ENCODE measurements around the gene CDK16. TPM values are rescaled to one million over a fixed set of nuclear protein-coding genes. Genes with fewer than 3 reads are reported as not detected.

Gene CDK16
- total and polyA plus RNA-seq, 7 donors, result 104 to 192 (median 150) TPM

- DNase-seq (no peak), ATAC-seq (no peak)
- H3K9me3 ChIP-seq, result no peaks in the 10 kb centered on the region
- WGBS, 3 donors, result 86 to 93% (median 92%) methylated on average over 4 of the region's 4 CpGs
- intact Hi-C loops (cut with DNase I), result no loop called here
- no peak overlapping the region for H3K4me3 ChIP-seq
- H3K4me1 ChIP-seq, result peaks cover 2% of the 10 kb centered on the region
- H3K36me3 ChIP-seq (ENCODE audit: insufficient read depth in 1 of 2, low read depth in 1 of 2), result peaks cover 5 to 70% of the 10 kb centered on the region in 2 donors
- H3K27me3 ChIP-seq (ENCODE audit: insufficient read depth in 3 of 3, low read length in 2 of 3), result no peaks in the 10 kb centered on the region
- TF ChIP-seq, protein P1, sequence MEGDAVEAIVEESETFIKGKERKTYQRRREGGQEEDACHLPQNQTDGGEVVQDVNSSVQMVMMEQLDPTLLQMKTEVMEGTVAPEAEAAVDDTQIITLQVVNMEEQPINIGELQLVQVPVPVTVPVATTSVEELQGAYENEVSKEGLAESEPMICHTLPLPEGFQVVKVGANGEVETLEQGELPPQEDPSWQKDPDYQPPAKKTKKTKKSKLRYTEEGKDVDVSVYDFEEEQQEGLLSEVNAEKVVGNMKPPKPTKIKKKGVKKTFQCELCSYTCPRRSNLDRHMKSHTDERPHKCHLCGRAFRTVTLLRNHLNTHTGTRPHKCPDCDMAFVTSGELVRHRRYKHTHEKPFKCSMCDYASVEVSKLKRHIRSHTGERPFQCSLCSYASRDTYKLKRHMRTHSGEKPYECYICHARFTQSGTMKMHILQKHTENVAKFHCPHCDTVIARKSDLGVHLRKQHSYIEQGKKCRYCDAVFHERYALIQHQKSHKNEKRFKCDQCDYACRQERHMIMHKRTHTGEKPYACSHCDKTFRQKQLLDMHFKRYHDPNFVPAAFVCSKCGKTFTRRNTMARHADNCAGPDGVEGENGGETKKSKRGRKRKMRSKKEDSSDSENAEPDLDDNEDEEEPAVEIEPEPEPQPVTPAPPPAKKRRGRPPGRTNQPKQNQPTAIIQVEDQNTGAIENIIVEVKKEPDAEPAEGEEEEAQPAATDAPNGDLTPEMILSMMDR (IDR thresholded peaks at IDR 0.05), result no peak
- no peak overlapping the region for H3K27ac ChIP-seq
These were observed 6.4 kb downstream of the CDK16 start for GRCh38 chrX:47224896-47225290.

GRCh38 chrX:47226071-47226470 lies 7.6 kb downstream of the CDK16 start:
- intact Hi-C loops (cut with DNase I), result no loop called here
- no peaks in the 10 kb centered on the region for H3K27me3 ChIP-seq (ENCODE audit: insufficient read depth in 3 of 3, low read length in 2 of 3)

DNA sequence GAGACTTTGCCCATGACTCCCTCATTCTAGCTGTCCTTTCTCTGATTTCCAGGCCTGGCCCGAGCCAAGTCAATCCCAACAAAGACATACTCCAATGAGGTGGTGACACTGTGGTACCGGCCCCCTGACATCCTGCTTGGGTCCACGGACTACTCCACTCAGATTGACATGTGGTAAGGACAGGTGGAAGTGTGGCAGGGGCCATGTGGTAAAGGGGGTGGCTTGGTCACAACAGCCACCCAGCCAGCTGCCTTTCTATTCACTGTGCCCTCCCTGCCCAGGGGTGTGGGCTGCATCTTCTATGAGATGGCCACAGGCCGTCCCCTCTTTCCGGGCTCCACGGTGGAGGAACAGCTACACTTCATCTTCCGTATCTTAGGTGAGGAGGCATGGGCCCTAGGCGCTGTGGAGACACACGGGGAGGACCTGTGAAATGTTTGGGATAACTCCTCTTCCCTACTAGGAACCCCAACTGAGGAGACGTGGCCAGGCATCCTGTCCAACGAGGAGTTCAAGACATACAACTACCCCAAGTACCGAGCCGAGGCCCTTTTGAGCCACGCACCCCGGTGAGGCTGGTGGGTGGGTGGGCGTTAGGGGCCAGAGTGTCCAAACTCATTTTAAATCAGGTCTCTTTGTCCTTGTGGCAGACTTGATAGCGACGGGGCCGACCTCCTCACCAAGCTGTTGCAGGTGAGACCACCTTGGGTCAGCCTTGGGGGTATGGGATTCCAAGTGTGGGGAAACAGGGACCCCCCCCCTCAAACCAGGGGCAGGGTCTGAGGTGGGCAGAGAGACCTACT lies 8.3 kb downstream of the CDK16 start:
- no peak overlapping the region for H3K4me3 ChIP-seq
- H3K27ac ChIP-seq, result no peak overlapping the region
- no peak for ATAC-seq
- H3K36me3 ChIP-seq (ENCODE audit: insufficient read depth in 1 of 2, low read depth in 1 of 2), result peaks cover 5 to 70% of the 10 kb centered on the region in 2 donors
- no peaks in the 10 kb centered on the region for H3K9me3 ChIP-seq
- H3K27me3 ChIP-seq (ENCODE audit: insufficient read depth in 3 of 3, low read length in 2 of 3), result no peaks in the 10 kb centered on the region
- no peaks in the 10 kb centered on the region for H3K4me1 ChIP-seq
- 86 to 91% (median 90%) methylated on average over 19 of the region's 19 CpGs for WGBS, 3 donors
- intact Hi-C loops (cut with DNase I), result no loop called here
- DNase-seq, result no peak
- TF ChIP-seq, protein P1 (IDR thresholded peaks at IDR 0.05), result no peak

More at GRCh38 chrX:47226071-47226470, 7.6 kb downstream of the CDK16 start:
- no peaks in the 10 kb centered on the region for H3K9me3 ChIP-seq
- H3K4me3 ChIP-seq, result no peak overlapping the region
- ATAC-seq, result no peak
- 64 to 78% (median 75%) methylated on average over 3 to 6 of the region's 6 CpGs for WGBS, 3 donors
- no peak overlapping the region for H3K27ac ChIP-seq
- peak in 1 of 2 donors; percentile 30 for DNase-seq
- H3K4me1 ChIP-seq, result no peaks in the 10 kb centered on the region
- peaks cover 5 to 70% of the 10 kb centered on the region in 2 donors for H3K36me3 ChIP-seq (ENCODE audit: insufficient read depth in 1 of 2, low read depth in 1 of 2)
- TF ChIP-seq, protein P1 (IDR thresholded peaks at IDR 0.05), result no peak

DNA sequence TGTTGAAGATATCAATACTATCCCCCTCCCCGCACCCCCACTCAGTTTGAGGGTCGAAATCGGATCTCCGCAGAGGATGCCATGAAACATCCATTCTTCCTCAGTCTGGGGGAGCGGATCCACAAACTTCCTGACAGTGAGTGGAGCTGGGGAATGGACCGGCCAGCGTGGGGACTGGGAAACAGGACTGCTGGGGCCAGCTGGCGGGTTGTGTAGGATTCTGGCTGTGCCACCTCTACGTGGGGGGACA lies 8.8 kb downstream of the CDK16 start:
- H3K9me3 ChIP-seq, result no peaks in the 10 kb centered on the region
- WGBS, 3 donors, result 86 to 92% (median 90%) methylated on average over 9 of the region's 9 CpGs

More for the DNA sequence above, 8.8 kb downstream of the CDK16 start:
- DNase-seq (no peak), ATAC-seq (no peak)
- H3K4me1 ChIP-seq, result peaks cover 1% of the 10 kb centered on the region
- intact Hi-C loops (cut with DNase I), result no loop called here
- no peaks in the 10 kb centered on the region for H3K27me3 ChIP-seq (ENCODE audit: insufficient read depth in 3 of 3, low read length in 2 of 3)
- TF ChIP-seq, protein P1 (IDR thresholded peaks at IDR 0.05), result no peak
- H3K4me3 ChIP-seq, result no peak overlapping the region
- H3K36me3 ChIP-seq (ENCODE audit: insufficient read depth in 1 of 2, low read depth in 1 of 2), result peaks cover 5 to 70% of the 10 kb centered on the region in 2 donors
- no peak overlapping the region for H3K27ac ChIP-seq
